Heart left ventricle (tissue), 16 donors: ENCODE data around the gene NAP1L4. TPM values are rescaled to one million over a fixed set of nuclear protein-coding genes. Genes with fewer than 3 reads are reported as not detected.

Experiments used
- ATAC-seq, 4 donors: fragments of 200-7000 bp; cut with Tn5 transposase; one replicate each; pipeline ENCODE4 v1.9.1; 2020 to 2022; ENCODE audit warnings: moderate library complexity in 4 of 4, mild to moderate bottlenecking in 3 of 4, moderate number of reproducible peaks in 1 of 4
- DNase-seq, 5 donors: peaks; one replicate each; pipeline ENCODE4 v3.0.0-alpha.2; 2020
- H3K27ac ChIP-seq, 12 donors: fragments of 200-600 bp; sonication (generic) in 4 of 12; one replicate each; pipeline versions ENCODE4 v1.5.0 to v1.8.0; 2016 to 2022; ENCODE audit warnings: mild to moderate bottlenecking in 2 of 12
- H3K27me3 ChIP-seq, 9 donors: fragments of 200-600 bp; sonication (generic) in 2 of 9; one replicate each; pipeline versions ENCODE4 v1.5.1 to v1.8.0; 2016 to 2022; ENCODE audit warnings: mild to moderate bottlenecking in 3 of 9
- H3K36me3 ChIP-seq, 9 donors: fragments of 200-600 bp; sonication (generic) in 2 of 9; one replicate each; pipeline versions ENCODE4 v1.5.0 to v1.8.0; 2018 to 2022; ENCODE audit warnings: mild to moderate bottlenecking in 2 of 9
- H3K4me1 ChIP-seq, 12 donors: fragments of 200-600 bp; sonication (generic) in 4 of 12; one replicate each; pipeline versions ENCODE4 v1.5.0 to v1.8.0; 2016 to 2022; ENCODE audit warnings: mild to moderate bottlenecking in 3 of 12
- H3K4me3 ChIP-seq, 12 donors: fragments of 200-600 bp; sonication (generic) in 4 of 12; one replicate each; pipeline versions ENCODE4 v1.5.0 to v1.8.0; 2017 to 2022; ENCODE audit warnings: mild to moderate bottlenecking in 9 of 12, moderate library complexity in 4 of 12
- H3K9me3 ChIP-seq, 12 donors: fragments of 200-600 bp; sonication (generic) in 4 of 12; one replicate each; pipeline versions ENCODE4 v1.5.0 to v1.8.0; 2016 to 2022; ENCODE audit warnings: mild to moderate bottlenecking in 1 of 12
- CTCF ChIP-seq, 12 donors: fragments of 200-600 bp; sonication (generic) in 4 of 12; IDR thresholded peaks; one replicate each; pipeline versions ENCODE4 v1.5.0 to v1.8.0; 2018 to 2022; ENCODE audit warnings: antibody characterized with exemption in 12 of 12, mild to moderate bottlenecking in 5 of 12
- POLR2A ChIP-seq, 2 donors: fragments of 450-650 bp; IDR thresholded peaks; one replicate each; pipeline ENCODE4 v1.6.1; 2017; ENCODE audit warnings: antibody characterized with exemption in 2 of 2, mild to moderate bottlenecking in 2 of 2, moderate library complexity in 2 of 2
- WGBS, 4 donors: extraction: QIAGEN DNeasy Blood & Tissue Kit in 2 of 4; methylation state at CpG; one replicate each; pipeline versions ENCODE4 v1.1.5 to v1.1.7; 2013 to 2018; 5-methylcytosine and 5-hydroxymethylcytosine counted together
- intact Hi-C, 10 donors: fragments of 100-400 bp; cut with DNase I; formaldehyde crosslinking; loops; one replicate each; pipeline versions ENCODE4 v1.11.1 to v1.14.2; 2022
- polyA plus RNA-seq, 2 donors: library from polyadenylated mRNA; stranded (reverse); fragments of 200-250 nt; gene quantifications; one replicate each; pipeline ENCODE4 v1.2.3, GENCODE V29; 2013
- total RNA-seq, 9 donors: library from RNA; depleted of rRNA in 2 of 9; stranded (reverse); fragments of >200 nt in 2 of 9; fragmentation: NEBNext Ultra II Directional in 3 of 9; extraction: Animal tissue kit (Norgen Biotek cat#: 25700) in 3 of 9; gene quantifications; one replicate each; pipeline versions ENCODE4 v1.1.0 to v1.2.4, GENCODE V29; 2016 to 2023
- donor health status: ischemic (EF 13 %, LVEDD 7.1; RV severe dilation, severe dysfunction).
- donor health status: healthy with polysubstance abuse.
- donor health status: DM: no; HTN: yes; CAD: no.
- donor health status: DM: no; HTN: no; CAD: no.
- donor health status: ischemic (EF 25% LVEDD 6.9; RV normal size, moderate dysfunction).
- donor health status: ischemic (EF 25% LVEDD 5.7; RV mildly dilated, moderate dysfunction).
- donor health status: healthy.
- donor health status: DM: yes; HTN: yes; CAD: no.
- donor health status: ischemic (EF 35%, LVEDD 5.7; RV mildly dilated, moderate dysfunction).
- donor health status: nonischemic (EF 11% LVEDD 7.7; RV severe dilation, severe dysfunction).
- donor health status: DM: yes; HTN: yes; CAD: no.
- donor health status: PGD.
- donor health status: ischemic (EF 29% LVEDD 5.4; RV normal size, mild dysfunction).
- donor health status: nonischemic (EF 23%, LVEDD 6.1; RV moderate dilation, normal function).

NAP1L4 gene
- total and polyA plus RNA-seq, 11 donors: 119 to 216 (median 167) TPM

- no peaks in the 10 kb centered on the region for H3K27me3 ChIP-seq
- peaks cover 0 to 48% (median 34%) of the 10 kb centered on the region in 9 donors for H3K36me3 ChIP-seq
- DNase-seq (peak; percentile 90 to 94 (median 93)), ATAC-seq (peak; percentile 84 to 93 (median 86))
- H3K4me3 ChIP-seq: peak overlapping the region in 9 of 12 donors; percentile 13 to 53 (median 32)
- intact Hi-C loops: no loop called here
- no peaks in the 10 kb centered on the region for H3K9me3 ChIP-seq
- no peak for TF ChIP-seq CTCF (IDR thresholded peaks at IDR 0.05)
- no peak for TF ChIP-seq POLR2A (IDR thresholded peaks at IDR 0.05)
- peak overlapping the region in 9 of 12 donors; percentile 3 to 66 (median 52) for H3K27ac ChIP-seq
- H3K4me1 ChIP-seq: peaks cover 4 to 51% (median 27%) of the 10 kb centered on the region in 12 donors
- WGBS, 4 donors: 14 to 20% (median 16%) methylated on average over 16 of the region's 16 CpGs
Observed at GRCh38 chr11:2945031-2945756, 46.9 kb downstream of the NAP1L4 start.

GRCh38 chr11:2944530-2944929 lies 47.6 kb downstream of the NAP1L4 start:
- H3K36me3 ChIP-seq: peaks cover 0 to 41% (median 28%) of the 10 kb centered on the region in 9 donors
- intact Hi-C loops: no loop called here
- no peaks in the 10 kb centered on the region for H3K9me3 ChIP-seq
- H3K4me1 ChIP-seq: peaks cover 4 to 55% (median 28%) of the 10 kb centered on the region in 12 donors
- WGBS, 4 donors: 90 to 96% (median 93%) methylated on average over 24 of the region's 24 CpGs
- no peak for DNase-seq
- no peak overlapping the region for H3K4me3 ChIP-seq
- ATAC-seq: no peak
- H3K27ac ChIP-seq: peak overlapping the region in 2 of 12 donors; percentile 18 to 66
- TF ChIP-seq POLR2A (IDR thresholded peaks at IDR 0.05) (no peak), CTCF (IDR thresholded peaks at IDR 0.05) (no peak)
- H3K27me3 ChIP-seq: no peaks in the 10 kb centered on the region

- WGBS, 4 donors: 54 to 75% (median 64%) methylated on average over 12 of the region's 12 CpGs
- no peak overlapping the region for H3K27ac ChIP-seq
- peaks cover 0 to 33% (median 20%) of the 10 kb centered on the region in 9 donors for H3K36me3 ChIP-seq
- peaks cover 0 to 5% (median 0%) of the 10 kb centered on the region in 12 donors for H3K9me3 ChIP-seq
- no peaks in the 10 kb centered on the region for H3K27me3 ChIP-seq
- no peak overlapping the region for H3K4me3 ChIP-seq
- intact Hi-C loops: no loop called here
- ATAC-seq (no peak), DNase-seq (no peak)
- H3K4me1 ChIP-seq: peaks cover 4 to 55% (median 28%) of the 10 kb centered on the region in 12 donors
- no peak for TF ChIP-seq CTCF (IDR thresholded peaks at IDR 0.05)
- TF ChIP-seq POLR2A (IDR thresholded peaks at IDR 0.05): no peak
Observed at GRCh38 chr11:2943711-2944118, 48.4 kb downstream of the NAP1L4 start.

- Histone ChIP-seq H3K36me3 (peaks cover 0 to 27% (median 15%) of the 10 kb centered on the region in 9 donors), H3K27me3 (no peaks in the 10 kb centered on the region), H3K27ac (no peak overlapping the region), H3K4me3 (no peak overlapping the region), H3K4me1 (peaks cover 4 to 55% (median 28%) of the 10 kb centered on the region in 12 donors), H3K9me3 (peaks cover 0 to 8% (median 1%) of the 10 kb centered on the region in 12 donors)
- DNase-seq (no peak), ATAC-seq (no peak)
- no peak for TF ChIP-seq CTCF (IDR thresholded peaks at IDR 0.05)
- no peak for TF ChIP-seq POLR2A (IDR thresholded peaks at IDR 0.05)
- WGBS, 4 donors: 71 to 86% (median 81%) methylated on average over 8 to 15 of the region's 15 CpGs
- intact Hi-C loops: no loop called here
Observed at GRCh38 chr11:2942872-2943710, 49.0 kb downstream of the NAP1L4 start.
